ENCODE results near the gene ADAMTS2.

The ADAMTS2 gene

GRCh38 chr5:179232091-179232735 lies 113.0 kb downstream of the ADAMTS2 start:
- no peak for DNase-seq (ENCODE audit: low read depth)

DNA sequence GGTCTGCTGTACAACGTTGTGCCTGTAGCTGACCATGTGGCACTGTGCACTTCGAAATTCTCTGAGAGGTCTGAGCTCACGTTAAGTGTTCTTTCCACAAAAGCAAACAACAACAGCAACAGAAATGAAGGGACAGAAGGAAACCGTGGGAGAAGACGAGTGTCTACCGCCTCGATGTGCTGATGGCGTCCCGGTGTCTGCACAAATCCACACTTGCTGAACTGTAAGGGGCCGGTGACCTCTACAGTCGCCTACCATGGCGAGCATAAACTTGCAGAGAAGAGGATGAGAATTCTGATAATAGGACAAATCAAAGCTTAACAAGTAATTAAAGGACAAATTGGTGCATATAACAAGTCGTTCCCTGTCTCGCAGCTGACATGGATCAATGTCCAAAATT lies 114.0 kb downstream of the ADAMTS2 start:
- no peak for DNase-seq (ENCODE audit: low read depth)

- no peak for DNase-seq (ENCODE audit: low read depth)
These were observed 115.2 kb downstream of the ADAMTS2 start for GRCh38 chr5:179230061-179230461.

- DNase-seq (ENCODE audit: low read depth): no peak
These were observed 115.9 kb downstream of the ADAMTS2 start for GRCh38 chr5:179229331-179229831.

GRCh38 chr5:179228341-179229121 lies 116.7 kb downstream of the ADAMTS2 start:
- no peak for DNase-seq (ENCODE audit: low read depth)

DNA sequence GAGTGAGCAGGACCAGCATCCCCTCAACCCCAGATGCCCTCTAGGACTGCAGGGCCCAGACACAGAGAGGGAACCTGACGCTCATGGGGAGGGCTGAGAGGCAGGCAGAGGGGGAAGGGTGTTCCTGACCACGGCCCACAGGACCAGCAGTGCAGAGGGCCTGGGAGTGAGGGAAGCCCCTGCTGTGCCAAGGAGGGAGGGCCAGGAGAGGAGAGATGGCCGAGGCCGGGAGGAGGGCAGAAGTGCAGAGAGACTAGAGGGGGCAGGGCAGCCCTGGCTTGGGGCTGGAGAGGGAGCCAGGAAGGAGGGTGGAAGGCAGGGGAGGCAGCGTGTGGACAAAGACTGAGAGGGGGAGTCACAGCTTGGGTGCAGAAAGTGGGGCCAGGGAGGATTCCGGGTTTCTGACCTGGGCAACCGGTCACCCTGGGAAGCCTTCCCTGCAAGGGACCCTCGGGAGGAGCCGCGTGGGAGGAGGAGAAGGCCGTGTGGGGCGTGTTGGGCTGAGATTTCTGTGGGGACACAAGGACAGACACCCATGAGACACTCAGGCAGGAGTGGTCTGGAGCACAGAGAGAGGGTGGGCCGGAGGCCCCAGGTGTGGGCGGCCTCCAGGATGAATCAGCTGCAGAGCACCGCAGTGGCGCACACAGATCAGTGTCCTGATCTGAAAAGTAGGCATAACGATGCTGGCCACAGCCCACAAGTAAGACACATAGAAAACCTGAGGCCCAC lies 117.5 kb downstream of the ADAMTS2 start:
- DNase-seq (ENCODE audit: low read depth): no peak

DNA sequence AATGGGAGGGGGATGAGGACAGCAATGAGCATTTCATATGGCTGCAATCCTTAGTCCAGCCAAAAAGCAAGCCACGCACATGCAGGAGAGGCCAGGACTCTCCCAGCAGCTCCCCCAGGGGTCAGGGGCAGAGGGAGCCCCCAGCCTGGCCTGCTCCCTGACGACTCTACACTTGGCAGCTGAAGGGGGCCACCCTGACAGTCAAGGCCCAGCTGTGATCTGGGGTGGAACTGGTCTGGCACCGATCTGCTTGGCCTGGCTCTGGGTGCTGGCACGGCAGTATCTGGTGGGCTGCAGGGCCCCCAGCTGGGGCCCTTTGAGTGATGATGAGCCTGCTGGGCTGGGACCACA lies 118.1 kb downstream of the ADAMTS2 start:
- DNase-seq (ENCODE audit: low read depth): no peak

GRCh38 chr5:179226696-179227095 lies 118.6 kb downstream of the ADAMTS2 start:
- no peak for DNase-seq (ENCODE audit: low read depth)

- no peak for DNase-seq (ENCODE audit: low read depth)
These were observed 119.9 kb downstream of the ADAMTS2 start for GRCh38 chr5:179225387-179225786.

DNA sequence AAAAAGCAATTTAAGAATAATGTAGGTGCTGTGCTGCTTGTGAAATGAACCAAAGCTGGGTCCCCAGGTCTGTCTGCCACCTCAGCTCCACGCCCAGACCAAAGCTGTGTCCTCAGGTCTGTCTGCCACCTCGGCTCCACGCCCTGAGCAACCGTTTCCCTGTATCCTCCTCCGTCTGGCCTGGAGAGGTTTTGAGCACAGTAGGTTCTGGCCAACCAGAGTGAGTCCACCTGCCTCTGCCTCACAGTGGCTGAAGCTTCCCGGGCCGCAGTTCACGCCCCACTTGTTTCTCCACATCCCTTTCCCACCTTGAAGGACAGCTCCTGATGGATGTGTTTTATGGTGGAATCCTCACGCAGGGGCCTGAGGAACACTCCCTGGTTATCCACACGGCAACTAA lies 120.5 kb downstream of the ADAMTS2 start:
- no peak for DNase-seq (ENCODE audit: low read depth)

GRCh38 chr5:179223961-179224360 lies 121.3 kb downstream of the ADAMTS2 start:
- DNase-seq (ENCODE audit: low read depth): no peak

DNA sequence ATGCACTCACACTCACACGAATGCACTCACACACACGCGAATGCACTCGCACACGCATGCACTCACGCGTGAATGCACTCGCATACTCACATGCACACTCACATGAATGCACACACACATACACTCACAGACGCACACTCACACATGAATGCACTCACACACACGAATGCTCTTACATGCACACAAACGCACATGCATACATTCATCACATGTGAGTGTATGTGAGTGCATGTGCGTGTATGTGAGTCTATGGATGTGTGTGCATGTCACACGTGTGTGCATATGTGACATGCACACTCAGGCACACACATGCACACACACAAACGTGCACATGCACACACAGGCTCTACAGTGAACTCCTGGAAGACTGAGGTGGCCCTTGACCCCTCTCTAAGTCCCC lies 121.7 kb downstream of the ADAMTS2 start:
- no peak for DNase-seq (ENCODE audit: low read depth)

DNA sequence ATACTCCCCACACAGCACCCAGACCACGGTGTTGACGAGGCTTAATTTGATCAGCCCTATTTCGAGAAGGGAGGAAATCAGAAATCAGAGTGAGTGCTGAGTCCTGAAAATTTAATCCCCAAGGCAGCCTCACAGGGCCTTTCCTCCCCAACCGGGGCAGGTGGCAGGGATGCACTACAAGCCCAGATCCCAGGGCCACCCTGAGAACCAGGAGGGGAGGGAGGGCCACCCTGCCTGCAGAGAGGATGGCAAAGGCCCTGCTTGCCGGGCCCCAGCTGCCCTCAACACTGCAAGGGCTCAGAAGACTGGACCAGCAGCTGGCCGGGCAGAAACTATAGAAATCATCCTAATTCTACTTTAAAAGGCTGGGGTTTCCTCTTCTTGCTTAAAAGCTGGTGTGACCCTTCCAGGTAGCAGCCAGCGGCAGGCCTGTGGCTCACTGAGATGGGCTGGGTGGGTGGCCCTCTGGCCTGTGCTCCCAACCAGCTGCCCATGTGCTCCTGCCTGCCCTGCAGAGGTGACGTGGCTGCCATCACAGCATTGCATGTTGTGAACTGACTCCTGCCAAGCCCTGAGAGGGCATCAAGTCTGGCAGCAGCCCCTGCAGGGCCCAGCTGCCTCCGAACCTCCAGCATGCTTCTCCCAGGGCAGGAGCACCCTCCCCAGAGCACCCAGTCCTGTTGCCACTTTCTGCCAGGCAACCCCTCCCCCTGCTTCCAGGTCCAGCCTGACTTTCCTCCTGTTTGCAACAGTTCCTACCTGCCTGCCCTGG lies 122.8 kb downstream of the ADAMTS2 start:
- no peak for DNase-seq (ENCODE audit: low read depth)

DNA sequence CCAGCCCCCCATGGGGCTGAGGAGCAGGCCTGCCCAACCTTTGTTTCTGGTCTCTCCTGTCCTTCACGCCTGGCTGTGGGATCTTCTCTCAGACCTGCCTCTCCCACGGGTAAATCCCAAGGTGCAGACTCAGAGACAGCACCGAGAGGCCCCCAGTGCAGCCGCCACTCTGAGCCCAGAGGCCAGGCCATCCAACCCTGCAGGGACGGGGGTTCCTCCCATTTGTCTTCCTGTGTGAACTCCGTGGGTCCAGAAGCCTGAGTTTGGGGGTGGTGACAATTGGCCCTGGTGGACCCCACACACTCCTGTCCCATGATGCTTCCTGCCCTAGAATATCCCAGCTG lies 123.4 kb downstream of the ADAMTS2 start:
- DNase-seq (ENCODE audit: low read depth): no peak

- DNase-seq (ENCODE audit: low read depth): no peak
These were observed 123.9 kb downstream of the ADAMTS2 start for GRCh38 chr5:179221196-179221876.

- no peak for DNase-seq (ENCODE audit: low read depth)
These were observed 124.5 kb downstream of the ADAMTS2 start for GRCh38 chr5:179220716-179221115.

- DNase-seq (ENCODE audit: low read depth): no peak
These were observed 125.3 kb downstream of the ADAMTS2 start for GRCh38 chr5:179219661-179220620.

DNA sequence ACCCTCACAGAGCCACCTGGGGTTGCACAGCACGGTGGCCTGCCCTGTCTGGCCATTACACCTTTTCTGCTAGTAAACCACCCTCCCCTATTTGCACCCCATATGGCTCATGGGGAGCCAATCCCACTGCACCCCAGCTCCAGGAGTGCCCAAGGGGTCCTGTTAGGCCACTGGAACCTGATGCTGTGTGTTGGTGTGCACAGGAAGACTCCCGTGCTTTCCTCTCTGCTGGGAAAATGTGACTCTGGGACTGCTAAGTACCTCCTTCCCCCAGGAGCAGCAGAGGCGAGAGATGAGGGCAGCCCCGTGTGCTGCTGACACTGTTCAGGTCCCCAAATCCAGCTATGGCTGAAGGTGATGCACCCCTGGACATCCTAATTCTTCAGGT lies 126.3 kb downstream of the ADAMTS2 start:
- no peak for DNase-seq (ENCODE audit: low read depth)

GRCh38 chr5:179217956-179218942 lies 127.0 kb downstream of the ADAMTS2 start:
- no peak for DNase-seq (ENCODE audit: low read depth)

All from T-helper 22 cell (primary cell).